ENCODE measurements around the gene SCD. TPM values are rescaled to one million over a fixed set of nuclear protein-coding genes. Genes with fewer than 3 reads are reported as not detected.

Gene SCD
- 30.9 and 35.4 TPM in 2 replicates for total RNA-seq

DNA sequence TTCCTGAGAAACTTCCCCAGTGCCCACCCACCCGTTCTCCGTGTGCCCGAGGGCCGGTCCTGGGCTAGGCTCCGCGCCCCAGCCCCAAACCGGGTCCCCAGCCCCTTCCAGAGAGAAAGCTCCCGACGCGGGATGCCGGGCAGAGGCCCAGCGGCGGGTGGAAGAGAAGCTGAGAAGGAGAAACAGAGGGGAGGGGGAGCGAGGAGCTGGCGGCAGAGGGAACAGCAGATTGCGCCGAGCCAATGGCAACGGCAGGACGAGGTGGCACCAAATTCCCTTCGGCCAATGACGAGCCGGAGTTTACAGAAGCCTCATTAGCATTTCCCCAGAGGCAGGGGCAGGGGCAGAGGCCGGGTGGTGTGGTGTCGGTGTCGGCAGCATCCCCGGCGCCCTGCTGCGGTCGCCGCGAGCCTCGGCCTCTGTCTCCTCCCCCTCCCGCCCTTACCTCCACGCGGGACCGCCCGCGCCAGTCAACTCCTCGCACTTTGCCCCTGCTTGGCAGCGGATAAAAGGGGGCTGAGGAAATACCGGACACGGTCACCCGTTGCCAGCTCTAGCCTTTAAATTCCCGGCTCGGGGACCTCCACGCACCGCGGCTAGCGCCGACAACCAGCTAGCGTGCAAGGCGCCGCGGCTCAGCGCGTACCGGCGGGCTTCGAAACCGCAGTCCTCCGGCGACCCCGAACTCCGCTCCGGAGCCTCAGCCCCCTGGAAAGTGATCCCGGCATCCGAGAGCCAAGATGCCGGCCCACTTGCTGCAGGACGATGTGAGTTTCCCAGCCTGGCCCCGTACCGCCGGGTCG is at the start of gene SCD:
Gene SCD (plus strand): TSS at position 469 of the 803 bp plus-strand sequence. CDS start 272 bp downstream, at position 741.

DNA sequence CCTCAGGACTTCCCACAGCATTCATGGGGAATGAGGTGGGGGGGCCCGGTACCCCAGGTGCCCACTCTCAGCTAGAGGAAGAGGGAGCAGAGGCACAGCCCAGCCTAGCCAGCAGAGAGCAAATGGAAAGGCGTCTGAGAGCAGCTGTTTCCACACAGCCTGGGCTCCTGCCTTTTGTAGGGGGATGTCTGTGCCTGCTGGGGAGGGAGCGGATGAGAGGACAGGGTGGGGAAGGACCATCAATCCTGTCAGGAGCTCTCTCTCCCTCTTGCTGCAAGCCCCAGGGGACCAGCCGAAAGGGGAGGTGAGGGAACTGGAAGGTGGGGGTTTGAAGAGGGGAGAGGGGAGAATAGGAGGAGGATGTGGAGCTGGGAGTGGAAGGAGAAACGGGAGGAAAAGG is 17.0 kb upstream of the SCD start, which contains the start of gene PKD2L1:
Gene PKD2L1 (minus strand): TSS at position 150 of the 400 bp plus-strand sequence. CDS start 125 bp downstream, at position 25.

Other genes starting within 250 kb of the SCD start
- 43.9 and 47.7 TPM in 2 replicates for gene ERLIN1, start 161.2 kb upstream of the SCD start, total RNA-seq
- gene CHUK, start 117.6 kb upstream of the SCD start, total RNA-seq = 22.6 and 23.2 TPM in 2 replicates
- gene CWF19L1, start 79.6 kb upstream of the SCD start, total RNA-seq = 25.0 and 30.8 TPM in 2 replicates
- gene BLOC1S2, start 60.6 kb upstream of the SCD start, total RNA-seq = 44.0 and 53.5 TPM in 2 replicates
- not detected in 2 replicates for gene PKD2L1, start 17.0 kb upstream of the SCD start, total RNA-seq
- gene WNT8B, start 115.8 kb downstream of the SCD start, total RNA-seq = not detected in 2 replicates
- 2.4 and 5.4 TPM in 2 replicates for gene SEC31B, start 172.6 kb downstream of the SCD start, total RNA-seq
- gene NDUFB8, start 182.6 kb downstream of the SCD start, total RNA-seq = 170 and 206 TPM in 2 replicates
- gene HIF1AN, start 188.7 kb downstream of the SCD start, total RNA-seq = 6.9 and 11.6 TPM in 2 replicates

Measured in endothelial cell of coronary artery (primary cell).